ENCODE results near the gene ANKRD60. TPM values are rescaled to one million over a fixed set of nuclear protein-coding genes. Genes with fewer than 3 reads are reported as not detected.
A peak's percentile ranks its signal among the peaks of the same experiment; 100 is the strongest.

The ANKRD60 gene, protein sequence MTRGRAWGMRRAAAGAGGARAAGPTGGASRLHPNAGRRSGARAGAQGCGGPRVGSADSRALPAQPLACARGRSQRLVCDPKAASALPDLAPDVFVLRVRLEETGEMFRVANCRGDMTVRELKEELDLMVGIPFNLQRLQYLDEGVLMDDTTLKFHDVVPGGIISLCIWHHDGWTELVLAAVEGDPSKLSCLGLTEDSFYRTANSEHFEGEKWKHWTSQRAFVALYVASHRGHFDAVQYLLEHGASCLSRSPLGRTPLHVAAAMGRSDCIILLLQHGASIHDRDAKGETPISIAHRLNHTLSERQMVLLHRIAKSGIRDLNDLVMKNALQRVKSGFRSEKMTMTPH
- not detected for total RNA-seq
- polyA plus RNA-seq = not detected

- 9 to 15% methylated on average over 52 to 74 of the region's 74 CpGs for WGBS, 2 donors
- no peaks in the 10 kb centered on the region for H3K4me1 ChIP-seq
- no peak within 1 kb of the TSS for H3K27ac ChIP-seq
- intact Hi-C loops (cut with DNase I) = no loop called here
- H3K36me3 ChIP-seq = no peaks in the 10 kb centered on the region
- TF ChIP-seq, protein P1, sequence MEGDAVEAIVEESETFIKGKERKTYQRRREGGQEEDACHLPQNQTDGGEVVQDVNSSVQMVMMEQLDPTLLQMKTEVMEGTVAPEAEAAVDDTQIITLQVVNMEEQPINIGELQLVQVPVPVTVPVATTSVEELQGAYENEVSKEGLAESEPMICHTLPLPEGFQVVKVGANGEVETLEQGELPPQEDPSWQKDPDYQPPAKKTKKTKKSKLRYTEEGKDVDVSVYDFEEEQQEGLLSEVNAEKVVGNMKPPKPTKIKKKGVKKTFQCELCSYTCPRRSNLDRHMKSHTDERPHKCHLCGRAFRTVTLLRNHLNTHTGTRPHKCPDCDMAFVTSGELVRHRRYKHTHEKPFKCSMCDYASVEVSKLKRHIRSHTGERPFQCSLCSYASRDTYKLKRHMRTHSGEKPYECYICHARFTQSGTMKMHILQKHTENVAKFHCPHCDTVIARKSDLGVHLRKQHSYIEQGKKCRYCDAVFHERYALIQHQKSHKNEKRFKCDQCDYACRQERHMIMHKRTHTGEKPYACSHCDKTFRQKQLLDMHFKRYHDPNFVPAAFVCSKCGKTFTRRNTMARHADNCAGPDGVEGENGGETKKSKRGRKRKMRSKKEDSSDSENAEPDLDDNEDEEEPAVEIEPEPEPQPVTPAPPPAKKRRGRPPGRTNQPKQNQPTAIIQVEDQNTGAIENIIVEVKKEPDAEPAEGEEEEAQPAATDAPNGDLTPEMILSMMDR (IDR thresholded peaks at IDR 0.05) = no peak
- H3K27me3 ChIP-seq = peaks cover 0 to 27% (median 3%) of the 10 kb centered on the region in 4 donors
- peak in 1 of 4 donors; percentile 44 for ATAC-seq
- peak in 2 of 6 donors; percentile 58 to 61 for DNase-seq
- H3K9me3 ChIP-seq = no peaks in the 10 kb centered on the region
- no peak within 1 kb of the TSS for H3K4me3 ChIP-seq
- no peak for FAIRE-seq
Observed at GRCh38 chr20:58228484-58229197, at the start of gene ANKRD60. TSS of gene ANKRD60 (minus strand) at chr20:58228653. CDS start at chr20:58228653, 0 bp downstream.

DNA sequence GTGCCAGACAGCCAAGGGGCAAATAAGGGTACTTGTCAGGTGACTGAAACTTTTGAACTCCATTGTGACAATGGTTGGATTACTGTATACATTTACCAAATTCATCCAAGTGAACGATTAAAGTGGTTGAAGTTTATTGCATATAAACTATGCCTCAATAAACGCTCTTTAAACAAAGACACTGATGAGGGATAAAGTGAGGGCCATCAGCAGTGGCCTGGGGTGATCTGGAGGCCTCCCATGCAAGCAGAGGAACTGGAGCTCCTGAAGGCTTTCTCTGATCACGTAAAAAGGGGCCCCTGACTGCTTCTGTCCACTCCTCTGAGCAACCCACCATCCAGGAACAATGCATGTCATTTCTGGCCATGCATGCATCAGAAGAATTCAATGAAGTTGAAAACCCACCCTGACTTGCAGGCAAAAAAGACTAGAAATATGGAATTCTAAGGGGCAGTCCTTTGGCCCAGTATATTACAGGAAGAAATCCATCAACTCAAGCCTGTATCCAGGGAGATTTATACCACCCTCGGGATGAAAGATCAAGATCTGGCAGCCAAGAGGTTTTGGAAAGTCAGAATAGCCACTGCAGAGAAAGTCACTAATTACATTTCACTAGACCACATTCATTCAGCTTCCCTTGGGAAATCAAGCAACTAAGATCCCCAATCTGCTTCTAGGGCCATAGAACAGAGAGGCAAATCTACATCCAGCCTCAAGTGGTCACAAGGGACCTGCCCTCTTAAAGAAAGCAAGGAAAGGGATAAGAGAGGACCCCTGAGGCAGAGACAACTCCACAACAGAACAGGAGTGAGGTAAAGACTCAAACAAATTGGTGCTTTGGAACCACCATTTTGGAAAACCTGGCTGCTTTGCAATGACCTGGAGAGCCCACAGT, 49.4 kb upstream of the ANKRD60 start:
- H3K9me3 ChIP-seq = no peaks in the 10 kb centered on the region
- intact Hi-C loops (cut with DNase I) = no loop called here
- H3K27ac ChIP-seq = no peak overlapping the region
- TF ChIP-seq, protein P1 (IDR thresholded peaks at IDR 0.05) = no peak
- no peaks in the 10 kb centered on the region for H3K36me3 ChIP-seq
- H3K4me1 ChIP-seq = peaks cover 0 to 11% (median 7%) of the 10 kb centered on the region in 3 donors
- FAIRE-seq (no peak), ATAC-seq (no peak), DNase-seq (no peak)
- WGBS, 2 donors = 77 to 84% methylated on average over 4 of the region's 4 CpGs
- H3K4me3 ChIP-seq = no peak overlapping the region
- no peaks in the 10 kb centered on the region for H3K27me3 ChIP-seq

DNA sequence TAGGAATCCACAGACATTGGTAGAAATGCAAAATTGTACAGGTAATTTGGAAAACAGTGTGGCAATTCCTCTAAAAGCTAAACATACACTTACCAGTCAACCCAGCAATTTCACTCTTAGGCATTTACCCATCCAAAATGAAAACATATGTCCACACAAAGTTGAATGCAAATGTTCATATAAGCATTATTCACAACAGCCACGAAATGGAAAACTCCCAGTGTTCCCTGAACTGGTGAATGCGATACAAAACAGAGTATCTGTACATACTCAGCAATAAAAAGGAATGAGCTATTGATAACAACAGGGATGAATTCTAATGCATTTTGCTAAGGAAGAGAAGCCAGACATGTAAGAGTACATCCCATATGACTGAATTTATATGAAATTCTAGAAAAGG, 48.7 kb upstream of the ANKRD60 start:
- intact Hi-C loops (cut with DNase I) = no loop called here
- no peaks in the 10 kb centered on the region for H3K9me3 ChIP-seq
- no peak for FAIRE-seq
- no peak for DNase-seq
- H3K27ac ChIP-seq = no peak overlapping the region
- H3K4me1 ChIP-seq = peaks cover 0 to 9% (median 7%) of the 10 kb centered on the region in 3 donors
- ATAC-seq = no peak
- WGBS, 2 donors = 84 to 90% methylated on average over 2 of the region's 2 CpGs
- no peaks in the 10 kb centered on the region for H3K36me3 ChIP-seq
- TF ChIP-seq, protein P1 (IDR thresholded peaks at IDR 0.05) = no peak
- H3K27me3 ChIP-seq = no peaks in the 10 kb centered on the region
- no peak overlapping the region for H3K4me3 ChIP-seq

GRCh38 chr20:58274384-58274783, 45.9 kb upstream of the ANKRD60 start:
- TF ChIP-seq, protein P1 (IDR thresholded peaks at IDR 0.05) = no peak
- intact Hi-C loops (cut with DNase I) = no loop called here

More at GRCh38 chr20:58274384-58274783, 45.9 kb upstream of the ANKRD60 start:
- DNase-seq = no peak
- Histone ChIP-seq H3K4me3 (no peak overlapping the region), H3K36me3 (no peaks in the 10 kb centered on the region), H3K27me3 (no peaks in the 10 kb centered on the region), H3K9me3 (no peaks in the 10 kb centered on the region), H3K4me1 (no peaks in the 10 kb centered on the region), H3K27ac (no peak overlapping the region)
- FAIRE-seq = no peak
- no peak for ATAC-seq
